ENCODE measurements around the gene MT1E. TPM values are rescaled to one million over a fixed set of nuclear protein-coding genes. Genes with fewer than 3 reads are reported as not detected.
"Not testable (repeated sequence)": the region's sequence is repeated elsewhere in the genome, so short reads cannot be mapped to it uniquely, and the experiment has no call there.

MT1E gene
- total RNA-seq, 1 experiment from 2014 or later: not detected

- in situ Hi-C loops (cut with HindIII; ENCODE audit: low pct_unique_long_range_greater_than_20kb, low sequenced_read_pairs): no loop called here
- DNase-seq (ENCODE audit: low read depth, low spot score): no peak
Measured at GRCh38 chr16:56653218-56653617, 27.6 kb downstream of the MT1E start.

GRCh38 chr16:56657555-56658326, 32.2 kb downstream of the MT1E start, which contains the start of gene MT1F:
MT1F (plus strand) TSS chr16:56657959; CDS start chr16:56658059, 100 bp downstream.
- DNase-seq (ENCODE audit: low read depth, low spot score): peak; percentile 37
- in situ Hi-C loops (cut with HindIII; ENCODE audit: low pct_unique_long_range_greater_than_20kb, low sequenced_read_pairs): no loop called here

- in situ Hi-C loops (cut with HindIII; ENCODE audit: low pct_unique_long_range_greater_than_20kb, low sequenced_read_pairs): no loop called here
Measured at GRCh38 chr16:56658327-56658875, 32.8 kb downstream of the MT1E start.

GRCh38 chr16:56662357-56663354, 37.1 kb downstream of the MT1E start:
- in situ Hi-C loops (cut with HindIII; ENCODE audit: low pct_unique_long_range_greater_than_20kb, low sequenced_read_pairs): no loop called here
- no peak for DNase-seq (ENCODE audit: low read depth, low spot score)

More at GRCh38 chr16:56658327-56658875, 32.8 kb downstream of the MT1E start:
- no peak for DNase-seq (ENCODE audit: low read depth, low spot score)

GRCh38 chr16:56664506-56664905, 38.9 kb downstream of the MT1E start:
- no peak for DNase-seq (ENCODE audit: low read depth, low spot score)
- in situ Hi-C loops (cut with HindIII; ENCODE audit: low pct_unique_long_range_greater_than_20kb, low sequenced_read_pairs): no loop called here

GRCh38 chr16:56665286-56666261, 40.0 kb downstream of the MT1E start:
- in situ Hi-C loops (cut with HindIII; ENCODE audit: low pct_unique_long_range_greater_than_20kb, low sequenced_read_pairs); DNase-seq (ENCODE audit: low read depth, low spot score): not testable (repeated sequence)

- in situ Hi-C loops (cut with HindIII; ENCODE audit: low pct_unique_long_range_greater_than_20kb, low sequenced_read_pairs): no loop called here
- DNase-seq (ENCODE audit: low read depth, low spot score): no peak
Measured at GRCh38 chr16:56667581-56668571, 42.3 kb downstream of the MT1E start, which contains the start of gene MT1G. MT1G (minus strand) TSS chr16:56668065; CDS start chr16:56667993, 72 bp downstream.

- DNase-seq (ENCODE audit: low read depth, low spot score): no peak
- in situ Hi-C loops (cut with HindIII; ENCODE audit: low pct_unique_long_range_greater_than_20kb, low sequenced_read_pairs): no loop called here
Measured at GRCh38 chr16:56669005-56669839, 43.6 kb downstream of the MT1E start, which contains the start of gene MT1H. MT1H (plus strand) TSS chr16:56669814; CDS start chr16:56669885, 71 bp downstream.

GRCh38 chr16:56669840-56670619, 44.4 kb downstream of the MT1E start:
- no peak for DNase-seq (ENCODE audit: low read depth, low spot score)
- in situ Hi-C loops (cut with HindIII; ENCODE audit: low pct_unique_long_range_greater_than_20kb, low sequenced_read_pairs): no loop called here

GRCh38 chr16:56670620-56670934, 45.0 kb downstream of the MT1E start:
- in situ Hi-C loops (cut with HindIII; ENCODE audit: low pct_unique_long_range_greater_than_20kb, low sequenced_read_pairs): no loop called here
- no peak for DNase-seq (ENCODE audit: low read depth, low spot score)

GRCh38 chr16:56671691-56672090, 46.1 kb downstream of the MT1E start:
- in situ Hi-C loops (cut with HindIII; ENCODE audit: low pct_unique_long_range_greater_than_20kb, low sequenced_read_pairs); DNase-seq (ENCODE audit: low read depth, low spot score): not testable (repeated sequence)

- in situ Hi-C loops (cut with HindIII; ENCODE audit: low pct_unique_long_range_greater_than_20kb, low sequenced_read_pairs); DNase-seq (ENCODE audit: low read depth, low spot score): not testable (repeated sequence)
Measured at GRCh38 chr16:56672171-56672570, 46.6 kb downstream of the MT1E start.

- in situ Hi-C loops (cut with HindIII; ENCODE audit: low pct_unique_long_range_greater_than_20kb, low sequenced_read_pairs): no loop called here
- DNase-seq (ENCODE audit: low read depth, low spot score): no peak
Measured at GRCh38 chr16:56672761-56673536, 47.4 kb downstream of the MT1E start.

GRCh38 chr16:56673921-56674320, 48.3 kb downstream of the MT1E start:
- in situ Hi-C loops (cut with HindIII; ENCODE audit: low pct_unique_long_range_greater_than_20kb, low sequenced_read_pairs): no loop called here
- peak; percentile 62 for DNase-seq (ENCODE audit: low read depth, low spot score)

Data from SK-MEL-5 (cell line).